Measurements from ENCODE around the gene CAMK4.
A peak's percentile ranks its signal among the peaks of the same experiment; 100 is the strongest.

Gene CAMK4

GRCh38 chr5:111507276-111507675, 283.1 kb downstream of the CAMK4 start:
- DNase-seq = no peak

DNA sequence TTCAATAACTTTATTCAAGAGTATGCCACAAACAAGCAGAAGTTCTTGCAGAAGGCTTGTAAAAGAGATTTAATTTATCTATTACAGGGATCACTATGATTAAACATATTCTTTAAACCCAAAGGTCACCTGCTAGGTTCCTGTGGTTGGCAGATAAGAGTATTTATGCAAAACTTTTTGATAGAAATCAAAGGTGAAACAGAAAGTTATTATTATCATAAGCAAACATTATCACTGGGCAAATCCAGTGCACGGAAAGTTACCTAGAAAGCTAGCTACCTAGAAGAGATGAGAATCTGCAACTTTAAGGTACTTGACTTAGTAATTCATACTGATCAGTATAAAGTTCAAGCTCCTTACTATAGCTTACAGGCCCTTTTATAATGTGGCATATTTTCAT, 284.9 kb downstream of the CAMK4 start:
- no peak for DNase-seq

DNA sequence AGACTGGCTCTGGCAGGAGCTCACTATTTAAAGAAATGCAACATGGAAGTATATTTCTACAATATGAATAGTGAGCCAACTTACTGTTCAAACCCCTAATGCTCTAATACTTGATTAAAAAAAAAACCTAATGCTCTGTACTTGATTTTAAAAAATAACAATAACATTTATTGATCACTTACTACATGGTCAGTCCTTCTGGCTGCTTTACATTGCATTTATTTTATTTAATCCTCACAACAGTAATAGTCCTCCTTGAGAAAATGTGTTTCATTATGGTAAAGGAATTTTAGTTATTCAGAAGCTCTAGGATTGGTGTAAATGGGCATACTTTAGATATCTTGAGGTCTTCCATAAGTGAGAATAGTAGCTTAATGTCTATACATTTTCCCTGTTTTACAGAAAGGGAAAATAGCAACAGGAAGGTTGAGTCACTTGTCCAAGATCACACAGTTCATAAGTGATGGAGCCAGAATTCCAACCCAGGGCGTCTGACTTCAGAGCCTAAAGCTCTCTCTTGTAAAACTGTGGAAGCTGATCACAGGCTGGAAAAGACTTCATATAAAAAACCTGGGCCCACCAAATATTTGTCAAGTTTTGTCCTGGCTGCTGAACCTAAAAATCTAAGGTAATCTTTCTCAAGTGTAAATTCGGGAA, 287.1 kb downstream of the CAMK4 start:
- DNase-seq = no peak

GRCh38 chr5:111511831-111512374, 287.7 kb downstream of the CAMK4 start:
- DNase-seq = no peak

GRCh38 chr5:111512375-111513130, 288.4 kb downstream of the CAMK4 start, which contains the start of gene STARD4:
Gene STARD4 (minus strand): TSS chr5:111512535. CDS start chr5:111507433, 5,102 bp downstream.
- DNase-seq = peak; percentile 92

GRCh38 chr5:111513131-111513520, 288.9 kb downstream of the CAMK4 start:
- DNase-seq = no peak

- DNase-seq = no peak
Measured at GRCh38 chr5:111514087-111514486, 289.9 kb downstream of the CAMK4 start.

DNA sequence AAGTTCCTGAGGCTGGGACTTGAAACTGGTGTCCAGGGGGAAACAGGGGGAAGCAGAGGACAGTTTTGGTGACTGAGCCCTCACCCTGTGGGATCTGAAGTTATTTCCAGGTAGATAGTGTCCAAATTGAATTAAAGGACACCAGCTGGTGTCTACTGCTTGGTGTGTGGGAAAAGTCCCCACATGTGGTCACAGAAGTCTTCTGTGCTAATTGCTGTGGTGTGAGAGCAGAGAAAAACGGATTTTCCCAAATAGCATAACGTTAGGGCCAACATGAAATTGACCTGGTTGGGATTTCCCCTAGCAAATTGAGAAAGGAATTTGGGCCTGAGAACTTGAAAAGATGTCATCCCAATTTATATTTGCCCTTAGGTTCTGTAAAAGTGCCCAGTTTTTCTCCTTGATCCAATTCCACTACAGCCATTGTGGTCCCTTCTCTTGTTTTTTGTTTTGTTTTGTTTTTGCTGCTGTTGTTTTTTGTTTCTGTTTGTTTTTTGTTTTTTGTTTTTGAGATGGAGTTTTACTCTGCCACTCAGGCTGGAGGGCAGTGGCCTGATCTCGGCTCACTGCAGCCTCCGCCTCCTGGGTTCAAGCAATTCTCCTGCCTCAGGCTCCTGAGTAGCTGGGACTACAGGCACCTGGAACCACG, 293.8 kb downstream of the CAMK4 start:
- DNase-seq = no peak

GRCh38 chr5:111518777-111519176, 294.6 kb downstream of the CAMK4 start:
- no peak for DNase-seq

DNA sequence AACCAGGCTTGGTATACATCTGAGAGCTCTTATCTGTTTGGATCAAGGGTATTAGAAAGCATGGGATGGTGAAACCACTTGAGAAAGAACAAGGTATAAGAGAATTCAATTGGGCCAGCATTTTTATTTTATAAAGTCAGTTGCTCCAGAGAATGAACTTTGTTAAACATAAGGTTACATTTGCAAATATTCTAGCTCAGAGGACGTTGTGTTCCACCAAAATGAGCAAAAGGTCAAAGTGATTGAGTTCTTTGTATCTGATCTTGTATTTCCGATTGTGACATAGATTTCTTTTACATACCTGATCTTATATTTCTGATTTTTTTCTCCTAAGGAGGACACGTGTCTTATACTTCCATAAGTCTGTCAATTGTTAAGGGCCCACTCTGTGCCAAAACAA, 296.7 kb downstream of the CAMK4 start:
- DNase-seq = no peak

DNA sequence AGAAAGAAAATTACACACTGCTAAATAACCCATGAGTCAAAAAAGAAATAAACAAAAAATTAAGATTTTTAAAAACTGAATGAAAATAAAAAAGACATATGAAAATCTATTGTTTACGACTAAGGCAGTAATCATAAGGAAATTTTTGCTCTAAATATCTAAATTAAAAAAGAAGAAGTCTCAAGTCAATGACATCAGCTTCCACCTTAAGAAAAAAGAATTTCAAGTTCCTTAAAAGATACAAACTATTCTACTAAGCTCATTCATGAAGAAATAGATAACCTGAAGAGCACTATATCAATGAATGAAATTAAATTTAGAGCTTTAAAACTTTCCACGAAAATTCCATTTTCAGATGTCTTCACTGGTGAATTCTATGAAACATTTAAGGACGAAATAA, 303.9 kb downstream of the CAMK4 start:
- no peak for DNase-seq

DNA sequence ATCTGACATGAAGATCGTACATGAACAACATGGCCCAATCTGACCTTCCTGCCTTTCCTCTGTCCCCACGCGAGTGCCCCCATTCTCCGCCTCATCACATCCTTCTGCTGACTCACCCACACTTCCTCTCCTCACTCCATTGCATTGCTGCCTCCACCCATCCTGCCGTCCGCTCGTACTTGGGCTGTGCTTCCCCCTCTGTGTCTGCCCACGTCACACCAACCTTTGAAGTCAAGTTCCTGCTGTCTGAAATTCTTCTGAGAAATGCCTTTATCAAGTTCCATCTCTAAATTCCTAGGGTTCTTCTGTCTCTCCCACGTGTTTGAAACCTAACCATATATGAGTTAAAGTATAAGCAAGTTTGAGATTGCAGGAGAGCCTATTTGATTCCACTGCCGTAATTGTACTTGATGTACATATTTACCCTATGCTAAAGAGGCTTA, 306.1 kb downstream of the CAMK4 start:
- DNase-seq = peak; percentile 65

GRCh38 chr5:111532886-111533582, 308.9 kb downstream of the CAMK4 start:
- no peak for DNase-seq

DNA sequence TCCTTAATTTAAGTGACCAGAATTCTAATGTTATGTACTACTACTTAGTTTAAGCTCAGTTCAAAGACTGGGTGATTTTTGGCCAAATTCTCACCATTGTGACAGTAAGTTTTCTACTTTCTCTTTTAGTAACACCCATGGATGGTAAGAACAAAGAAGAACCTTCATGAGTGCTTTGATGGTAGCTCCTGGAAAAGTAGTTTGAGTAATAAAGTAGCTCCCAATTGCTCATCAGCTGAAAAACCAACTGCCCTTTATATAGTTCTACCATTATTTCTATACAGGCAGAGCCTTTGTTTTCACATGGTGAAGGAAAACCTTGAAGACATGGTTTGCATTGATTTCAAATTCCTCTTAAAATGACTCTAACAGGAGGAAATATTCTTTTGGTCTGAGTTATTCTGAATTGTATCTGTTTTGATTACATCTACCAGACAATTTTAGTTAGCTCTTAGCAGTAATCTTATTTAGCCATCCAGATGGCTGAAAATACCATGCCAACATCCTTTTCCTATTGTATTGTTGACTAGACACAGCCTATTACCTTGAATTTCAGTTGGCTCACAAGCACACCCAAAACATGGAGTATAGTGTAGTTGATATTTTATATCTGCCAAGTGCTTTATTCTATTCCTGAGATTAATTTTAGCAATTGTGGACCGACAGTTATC, 311.8 kb downstream of the CAMK4 start:
- DNase-seq = no peak

DNA sequence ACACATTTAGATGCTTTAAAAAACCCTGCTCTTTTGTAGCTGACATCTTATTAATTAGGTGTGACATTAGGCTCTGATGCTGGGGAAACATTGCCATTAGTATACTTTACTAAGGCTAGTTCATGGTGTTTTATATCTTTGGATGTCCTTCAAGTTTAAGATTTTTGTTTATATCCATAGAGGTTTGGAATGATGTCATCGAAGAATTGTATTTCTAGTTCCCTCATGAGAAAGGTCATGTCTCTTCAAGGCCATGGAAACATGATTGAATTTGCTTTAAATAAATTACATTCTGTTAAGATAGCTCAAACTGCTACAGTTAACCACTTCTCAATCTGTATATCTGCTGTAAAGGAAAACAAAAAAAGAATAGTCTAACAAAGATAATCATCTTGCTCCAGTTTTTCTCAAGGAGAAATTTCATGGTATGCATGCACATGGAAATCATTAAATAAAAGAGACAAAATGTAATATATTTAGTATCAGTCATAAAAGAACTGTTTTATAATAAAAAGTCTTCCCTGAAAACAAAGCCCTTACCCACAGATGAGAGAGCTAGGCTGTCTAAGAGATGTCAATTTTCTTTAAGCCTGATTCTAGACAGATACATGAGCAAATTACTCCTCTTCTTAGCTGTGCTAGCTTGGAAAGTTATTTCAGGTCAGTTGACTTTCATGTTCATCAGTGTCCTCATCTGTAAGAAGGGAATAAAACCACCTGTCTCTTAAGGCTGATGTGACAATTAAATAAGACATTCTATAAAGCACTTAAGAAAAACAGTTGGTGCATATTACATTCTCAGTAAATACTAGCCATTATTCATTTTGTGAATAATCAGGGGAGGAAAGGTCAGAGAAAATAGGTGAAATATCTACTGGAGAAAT, 313.2 kb downstream of the CAMK4 start:
- DNase-seq = no peak

Measured in activated CD4-positive, alpha-beta T cell treated with anti-CD3 and anti-CD28 coated beads for 1 hour (primary cell).